Astrocyte (in vitro differentiated cells and primary cell): ENCODE data around the gene RELB. TPM values are rescaled to one million over a fixed set of nuclear protein-coding genes. Genes with fewer than 3 reads are reported as not detected.

Experiments used
- DNase-seq: peaks from one replicate; pipeline ENCODE4 v3.0.0-alpha.2; 2010; ENCODE audit warnings: low read depth
- FAIRE-seq: peaks from 2 replicates; lab custom pipeline; 2011; peaks lifted over from hg19 to GRCh38; lab: Jason Lieb, UNC
- H2AFZ ChIP-seq: 2 replicates; pipeline ENCODE4 v1.6.0; 2012; ENCODE audit warnings: low read depth, low read length, inconsistent platforms
- H3K27ac ChIP-seq: 2 replicates; pipeline ENCODE4 v1.5.1; 2011; ENCODE audit warnings: low read depth, low read length, inconsistent platforms
- H3K27me3 ChIP-seq: 2 replicates; pipeline ENCODE4 v1.6.0; 2011; ENCODE audit warnings: low read length, inconsistent platforms; ENCODE audit not compliant: insufficient read depth
- H3K36me3 ChIP-seq: 2 replicates; pipeline ENCODE4 v1.5.1; 2011; ENCODE audit warnings: low read length, inconsistent platforms; ENCODE audit not compliant: insufficient read depth
- H3K4me1 ChIP-seq: 2 replicates; pipeline ENCODE4 v1.5.1; 2011; ENCODE audit warnings: low read length, inconsistent platforms; ENCODE audit not compliant: insufficient read depth
- H3K4me2 ChIP-seq: 2 replicates; pipeline ENCODE4 v1.6.0; 2012; ENCODE audit warnings: low read length, inconsistent platforms
- H3K4me3 ChIP-seq: 2 replicates; pipeline ENCODE4 v1.5.1; 2011; ENCODE audit warnings: low read depth, mild to moderate bottlenecking, low read length, inconsistent platforms; ENCODE audit not compliant: insufficient read depth
- H3K79me2 ChIP-seq: 2 replicates; pipeline ENCODE4 v1.6.0; 2012; ENCODE audit warnings: mild to moderate bottlenecking, low read length, inconsistent platforms; ENCODE audit not compliant: insufficient read depth
- H3K9ac ChIP-seq: 2 replicates; pipeline ENCODE4 v1.6.0; 2012; ENCODE audit warnings: mild to moderate bottlenecking, low read length, inconsistent platforms
- H3K9me3 ChIP-seq: 2 replicates; pipeline ENCODE4 v1.5.1; 2012; ENCODE audit warnings: low read depth, mild to moderate bottlenecking, low read length, inconsistent platforms; ENCODE audit not compliant: insufficient read depth
- H4K20me1 ChIP-seq: 2 replicates; pipeline ENCODE4 v1.6.0; 2012; ENCODE audit warnings: low read length, inconsistent platforms; ENCODE audit not compliant: insufficient read depth
- H3K27ac Mint-ChIP-seq: one replicate; pipeline ENCODE4 v1.8.0; 2021; ENCODE audit warnings: mild to moderate bottlenecking, mixed read lengths; ENCODE audit not compliant: unreplicated experiment
- H3K27me3 Mint-ChIP-seq: one replicate; pipeline ENCODE4 v1.8.0; 2021; ENCODE audit warnings: low read depth, mixed read lengths; ENCODE audit not compliant: unreplicated experiment
- H3K36me3 Mint-ChIP-seq: one replicate; pipeline ENCODE4 v1.8.0; 2021; ENCODE audit warnings: low read depth, mixed read lengths; ENCODE audit not compliant: unreplicated experiment
- H3K4me1 Mint-ChIP-seq: one replicate; pipeline ENCODE4 v1.8.0; 2021; ENCODE audit warnings: low read depth, mixed read lengths; ENCODE audit not compliant: unreplicated experiment
- H3K4me3 Mint-ChIP-seq: one replicate; pipeline ENCODE4 v1.8.0; 2021; ENCODE audit warnings: mild to moderate bottlenecking, moderate library complexity, mixed read lengths; ENCODE audit not compliant: unreplicated experiment
- H3K9me3 Mint-ChIP-seq: one replicate; pipeline ENCODE4 v1.8.0; 2021; ENCODE audit warnings: mild to moderate bottlenecking, mixed read lengths; ENCODE audit not compliant: unreplicated experiment
- CTCF ChIP-seq: IDR thresholded peaks from 2 replicates; pipeline ENCODE4 v1.5.1; 2011; ENCODE audit warnings: low read depth, mild to moderate bottlenecking, inconsistent platforms, low read length, moderate library complexity; ENCODE audit not compliant: insufficient read depth
- EZH2 ChIP-seq: IDR thresholded peaks from 2 replicates; pipeline ENCODE4 v1.6.1; 2012; ENCODE audit warnings: mild to moderate bottlenecking, low read length, inconsistent platforms; ENCODE audit not compliant: insufficient read depth
- total RNA-seq: library from RNA; stranded (reverse); gene quantifications from 2 replicates; pipeline ENCODE4 v1.2.1, GENCODE V29; 2021

Gene RELB
- total RNA-seq, 1 donor from 2014 or later, result 14.0 TPM

DNA sequence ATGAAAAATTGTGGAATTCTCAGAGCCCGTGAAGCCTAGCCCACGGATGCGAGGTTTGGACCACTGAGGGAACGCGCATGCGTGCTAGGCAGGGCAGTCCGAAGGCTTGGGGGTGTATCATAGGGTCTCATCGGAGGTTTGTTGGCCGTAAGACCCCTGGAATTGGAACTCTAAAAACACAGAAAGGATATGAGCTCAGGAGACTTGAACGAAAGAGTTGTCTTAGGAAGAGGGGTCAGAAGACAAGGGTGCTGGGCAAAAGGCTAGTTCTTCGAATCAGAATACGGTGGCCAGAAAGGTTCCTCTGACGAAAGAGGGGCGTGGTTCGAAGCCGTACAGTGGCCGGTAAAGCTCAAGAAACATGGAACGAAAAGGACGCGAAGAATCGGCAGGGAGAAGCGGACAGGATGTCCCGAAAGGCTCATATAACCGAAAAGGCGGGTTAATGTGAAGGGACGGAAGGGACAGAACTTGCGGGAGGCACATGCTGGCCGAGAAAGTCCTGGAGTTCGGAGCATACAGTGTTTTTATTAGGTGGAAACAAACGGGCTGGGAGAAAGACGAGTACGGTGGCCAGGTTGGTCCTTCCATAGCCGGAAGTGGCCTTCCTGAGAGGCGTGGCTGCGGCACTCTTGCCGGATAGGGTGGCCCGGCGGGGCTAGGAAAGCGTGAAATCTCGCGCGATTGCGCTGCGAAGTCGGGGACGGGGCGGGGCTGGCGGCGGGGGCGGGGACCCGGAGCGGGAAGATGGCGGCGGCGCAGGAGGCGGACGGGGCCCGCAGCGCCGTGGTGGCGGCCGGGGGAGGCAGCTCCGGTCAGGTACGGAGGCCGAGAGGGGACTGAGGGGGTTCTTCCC lies 46.4 kb upstream of the RELB start, which contains the start of gene CLPTM1:
Gene CLPTM1 (plus strand): TSS at position 732 of the 856 bp plus-strand sequence. CDS start 16 bp downstream, at position 748.
- TF ChIP-seq CTCF (no peak), EZH2 (no peak)
- Histone ChIP-seq H3K4me1 (peaks cover 14% of the 10 kb centered on the region), H2AFZ (peak within 1 kb of the TSS; percentile 94), H3K9ac (peak within 1 kb of the TSS; percentile 93), H4K20me1 (peaks cover 43% of the 10 kb centered on the region), H3K4me3 (peak within 1 kb of the TSS; percentile 91), H3K79me2 (peaks cover 47% of the 10 kb centered on the region), H3K36me3 (no peaks in the 10 kb centered on the region), H3K4me2 (peak within 1 kb of the TSS; percentile 87), H3K27me3 (no peaks in the 10 kb centered on the region), H3K9me3 (no peaks in the 10 kb centered on the region), H3K27ac (peak within 1 kb of the TSS; percentile 95)
- peak within 1 kb of the TSS; percentile 100 for H3K4me3 Mint-ChIP-seq
- peaks cover 17% of the 10 kb centered on the region for H3K4me1 Mint-ChIP-seq
- peak; percentile 94 for DNase-seq
- H3K9me3 Mint-ChIP-seq, result no peaks in the 10 kb centered on the region
- FAIRE-seq, result no peak
- H3K27me3 Mint-ChIP-seq, result no peaks in the 10 kb centered on the region
- H3K36me3 Mint-ChIP-seq, result no peaks in the 10 kb centered on the region
- peak within 1 kb of the TSS; percentile 100 for H3K27ac Mint-ChIP-seq

- TF ChIP-seq EZH2 (no peak), CTCF (no peak)
- Histone ChIP-seq H3K4me2 (peak overlapping the region; percentile 87), H3K79me2 (peaks cover 56% of the 10 kb centered on the region), H3K4me3 (peak overlapping the region; percentile 91), H3K27ac (peak overlapping the region; percentile 65), H4K20me1 (peaks cover 52% of the 10 kb centered on the region), H3K9me3 (no peaks in the 10 kb centered on the region), H3K4me1 (peaks cover 14% of the 10 kb centered on the region), H3K9ac (peak overlapping the region; percentile 93), H2AFZ (peak overlapping the region; percentile 66), H3K36me3 (no peaks in the 10 kb centered on the region), H3K27me3 (no peaks in the 10 kb centered on the region)
- no peak for DNase-seq
- Mint-ChIP-seq H3K9me3 (no peaks in the 10 kb centered on the region), H3K27ac (peak overlapping the region; percentile 87), H3K27me3 (no peaks in the 10 kb centered on the region), H3K4me1 (peaks cover 20% of the 10 kb centered on the region), H3K36me3 (peaks cover 4% of the 10 kb centered on the region), H3K4me3 (peak overlapping the region; percentile 100)
- no peak for FAIRE-seq
Measured at GRCh38 chr19:44955505-44956439, 45.5 kb upstream of the RELB start.
